Islet precursor cell (in vitro differentiated cells): ENCODE data around the gene CCBE1.
"Not testable (repeated sequence)": the region's sequence is repeated elsewhere in the genome, so short reads cannot be mapped to it uniquely, and the experiment has no call there.

Experiments used
- DNase-seq: peaks from one replicate; pipeline ENCODE4 v3.0.0-alpha.2; 2018

Gene CCBE1

GRCh38 chr18:59675346-59675745, 21.9 kb downstream of the CCBE1 start:
- DNase-seq = no peak

DNA sequence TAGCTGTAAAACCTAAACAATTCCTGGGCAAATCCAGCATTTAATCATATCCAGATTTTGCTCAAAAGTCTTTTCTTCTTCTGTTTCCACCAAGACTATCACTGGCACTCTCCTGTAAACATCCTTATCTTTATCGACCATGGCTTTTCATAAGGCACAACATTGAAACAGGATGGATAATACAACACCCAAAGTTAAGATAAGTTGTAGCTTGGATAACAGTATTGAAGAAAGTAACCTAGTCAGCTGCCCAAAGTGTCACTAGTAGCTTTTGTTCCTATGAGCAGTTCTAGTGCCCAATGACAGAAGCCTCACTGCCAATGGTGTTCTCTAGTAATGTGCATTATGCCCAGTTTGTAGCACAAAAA, 22.3 kb downstream of the CCBE1 start:
- DNase-seq = no peak

- DNase-seq = no peak
Observed at GRCh38 chr18:59674186-59674902, 22.9 kb downstream of the CCBE1 start.

DNA sequence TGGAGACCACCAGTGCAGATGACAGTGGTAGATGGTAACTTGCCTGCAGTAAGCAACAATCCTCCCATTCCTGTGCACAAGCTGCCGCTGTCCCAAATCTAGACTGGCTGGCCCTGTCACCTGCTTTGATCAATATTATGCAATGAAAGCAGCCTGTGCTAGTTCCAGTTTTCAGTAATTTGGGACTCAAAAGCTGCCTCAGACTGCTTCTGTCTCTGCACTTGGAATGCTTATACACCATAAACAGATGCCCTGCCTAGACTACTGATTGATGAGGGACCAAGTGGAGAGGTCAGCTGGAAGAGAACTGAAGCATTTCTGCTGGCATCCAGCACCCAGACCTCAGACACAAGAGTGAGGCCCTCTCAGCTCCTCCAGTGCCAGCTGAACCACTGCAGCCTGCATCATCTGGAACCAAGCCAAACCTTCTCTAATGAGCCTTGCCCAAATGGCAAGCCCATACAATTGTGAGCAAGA, 24.9 kb downstream of the CCBE1 start:
- DNase-seq = no peak

GRCh38 chr18:59671551-59671950, 25.7 kb downstream of the CCBE1 start:
- DNase-seq = peak; percentile 70

GRCh38 chr18:59669872-59670657, 27.2 kb downstream of the CCBE1 start:
- DNase-seq = no peak

- no peak for DNase-seq
Observed at GRCh38 chr18:59667488-59667887, 29.7 kb downstream of the CCBE1 start.

- not testable (repeated sequence) for DNase-seq
Observed at GRCh38 chr18:59666007-59666402, 31.2 kb downstream of the CCBE1 start.

GRCh38 chr18:59665057-59666006, 31.9 kb downstream of the CCBE1 start:
- DNase-seq = peak; percentile 50

- no peak for DNase-seq
Observed at GRCh38 chr18:59664329-59664728, 32.9 kb downstream of the CCBE1 start.

- DNase-seq = no peak
Observed at GRCh38 chr18:59663096-59663495, 34.1 kb downstream of the CCBE1 start.

- DNase-seq = no peak
Observed at GRCh38 chr18:59661891-59662701, 35.1 kb downstream of the CCBE1 start.

- no peak for DNase-seq
Observed at GRCh38 chr18:59660786-59661743, 36.2 kb downstream of the CCBE1 start.

GRCh38 chr18:59660366-59660765, 36.9 kb downstream of the CCBE1 start:
- DNase-seq = no peak

- DNase-seq = peak; percentile 38
Observed at GRCh38 chr18:59659508-59660170, 37.6 kb downstream of the CCBE1 start.

DNA sequence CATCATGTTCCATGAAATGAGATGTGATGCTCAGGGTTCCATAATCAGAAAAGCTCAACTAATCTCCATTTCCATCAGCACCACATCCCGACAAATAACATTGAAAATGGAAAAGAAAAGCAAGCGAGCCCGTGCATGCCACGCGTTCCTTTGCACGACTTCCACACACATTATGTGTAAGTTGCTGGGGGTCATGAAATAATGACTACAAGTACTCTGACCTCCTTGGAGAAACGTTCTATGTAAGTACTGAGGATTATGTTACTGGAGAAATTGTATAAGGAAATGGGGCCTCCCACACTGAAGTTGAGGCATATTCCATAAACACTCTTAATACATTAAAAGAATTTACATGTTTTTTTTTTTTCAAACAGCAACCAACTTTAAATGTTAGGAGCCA, 38.3 kb downstream of the CCBE1 start:
- DNase-seq = no peak

DNA sequence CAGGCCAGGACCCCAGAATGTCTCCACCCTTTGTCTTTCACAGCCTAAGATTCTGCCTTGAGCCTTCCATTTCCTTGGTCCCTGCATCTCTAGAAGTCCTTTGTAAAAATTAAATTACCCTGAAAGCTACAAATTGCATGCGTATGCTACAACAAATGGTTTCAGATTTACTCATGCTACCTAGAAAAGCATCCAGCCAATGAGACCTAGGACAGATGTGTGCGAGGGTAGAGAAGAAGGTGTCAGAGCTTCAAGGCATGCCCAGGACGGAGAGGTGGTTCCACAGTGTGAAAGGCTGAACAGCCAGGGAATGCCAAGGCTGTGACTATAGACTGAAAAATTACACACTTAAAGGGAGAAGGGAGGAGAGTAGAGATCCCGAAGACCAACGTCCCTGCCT, 40.2 kb downstream of the CCBE1 start:
- no peak for DNase-seq

- no peak for DNase-seq
Observed at GRCh38 chr18:59656373-59656887, 40.8 kb downstream of the CCBE1 start.

GRCh38 chr18:59655676-59656075, 41.5 kb downstream of the CCBE1 start:
- DNase-seq = no peak

- DNase-seq = peak; percentile 27
Observed at GRCh38 chr18:59651071-59651470, 46.2 kb downstream of the CCBE1 start.
